ENCODE measurements around the gene RPS4Y2. TPM values are rescaled to one million over a fixed set of nuclear protein-coding genes. Genes with fewer than 3 reads are reported as not detected.

Gene RPS4Y2
- total RNA-seq, result not detected

DNA sequence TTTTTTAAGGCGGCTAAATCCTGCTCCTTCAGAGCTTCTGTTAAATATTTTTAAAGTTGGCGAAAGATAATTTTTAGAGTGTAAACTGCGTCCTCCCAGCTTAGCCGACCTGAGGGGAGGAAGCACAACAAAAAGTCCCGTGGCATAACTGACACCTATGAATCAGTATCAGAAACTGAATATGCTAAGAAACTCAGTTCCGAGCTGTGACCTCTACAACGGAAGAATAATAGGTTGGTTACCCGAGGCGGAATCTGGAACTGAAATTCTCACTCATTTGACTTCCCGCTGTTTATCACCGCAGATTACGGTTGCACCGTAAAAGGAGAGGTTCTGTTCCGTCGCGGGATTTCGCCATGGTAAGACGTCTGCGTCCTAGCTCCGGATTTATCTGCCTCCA, at the start of gene RPS4Y2:
TSS of gene RPS4Y2 (plus strand) at position 301 of the 400 bp plus-strand sequence. CDS start at position 357, 56 bp downstream.
- DNase-seq, result no peak

DNA sequence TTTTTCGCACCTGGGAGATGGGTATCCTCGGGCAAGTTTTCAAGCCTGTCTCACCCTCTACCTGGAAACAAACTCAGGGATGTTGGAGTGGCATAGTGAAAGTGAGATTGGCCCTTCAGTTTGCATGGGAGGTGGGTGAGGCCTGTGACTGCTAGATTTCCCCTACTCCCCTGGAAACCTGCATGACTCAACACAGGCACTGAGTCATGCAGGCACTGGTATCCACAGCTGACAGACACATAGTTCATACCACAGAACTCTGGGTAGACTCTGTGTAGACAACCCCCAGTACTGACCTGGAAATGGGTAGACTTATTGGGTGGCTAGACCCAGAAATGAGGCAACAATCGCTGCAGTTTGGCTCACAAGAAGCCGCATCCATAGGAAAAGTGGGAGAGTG, 41.5 kb upstream of the RPS4Y2 start:
- DNase-seq, result no peak

- no peak for DNase-seq
Measured at GRCh38 chrY:20726184-20726907, 29.6 kb upstream of the RPS4Y2 start.

DNA sequence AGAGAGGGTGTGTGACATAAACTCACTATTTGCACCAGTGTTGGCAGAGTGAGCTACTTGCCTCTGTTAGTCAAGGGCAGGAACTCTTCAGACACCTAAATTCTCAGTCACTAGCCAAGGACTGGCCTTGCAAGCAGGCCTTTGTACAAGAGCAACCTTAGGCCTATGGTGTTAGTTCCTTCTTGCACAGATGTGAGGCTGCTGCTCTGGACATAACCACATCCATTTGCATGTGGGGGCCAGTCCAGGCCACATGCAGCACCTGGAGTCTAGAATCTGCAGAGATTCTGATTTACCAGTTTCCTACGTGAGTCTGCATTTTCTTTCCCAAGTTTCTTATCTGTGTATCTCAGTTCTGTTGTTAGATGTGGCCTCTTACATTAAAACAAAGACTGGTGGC, 20.7 kb upstream of the RPS4Y2 start:
- DNase-seq, result no peak

DNA sequence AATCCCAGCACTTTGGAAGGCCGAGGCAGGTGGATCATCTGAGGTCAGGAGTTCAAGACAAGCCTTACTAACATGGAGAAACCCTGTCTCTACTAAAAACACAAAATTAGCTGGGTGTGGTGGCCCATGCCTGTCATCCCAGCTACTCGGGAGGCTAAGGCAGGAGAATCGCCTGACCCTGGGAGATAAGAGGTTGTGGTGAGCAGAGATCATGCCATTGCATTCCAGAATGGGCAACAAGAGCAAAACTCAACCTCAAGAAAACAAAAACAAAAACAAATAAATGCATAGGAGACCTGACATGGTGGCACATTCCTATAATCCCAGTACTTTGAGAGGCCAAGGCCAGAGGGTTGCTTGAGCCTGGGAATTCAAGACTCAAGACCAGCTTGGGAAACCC, 16.1 kb upstream of the RPS4Y2 start:
- no peak for DNase-seq

- no peak for DNase-seq
Measured at GRCh38 chrY:20740609-20741008, 15.3 kb upstream of the RPS4Y2 start.

GRCh38 chrY:20745060-20745459, 10.8 kb upstream of the RPS4Y2 start:
- no peak for DNase-seq

DNA sequence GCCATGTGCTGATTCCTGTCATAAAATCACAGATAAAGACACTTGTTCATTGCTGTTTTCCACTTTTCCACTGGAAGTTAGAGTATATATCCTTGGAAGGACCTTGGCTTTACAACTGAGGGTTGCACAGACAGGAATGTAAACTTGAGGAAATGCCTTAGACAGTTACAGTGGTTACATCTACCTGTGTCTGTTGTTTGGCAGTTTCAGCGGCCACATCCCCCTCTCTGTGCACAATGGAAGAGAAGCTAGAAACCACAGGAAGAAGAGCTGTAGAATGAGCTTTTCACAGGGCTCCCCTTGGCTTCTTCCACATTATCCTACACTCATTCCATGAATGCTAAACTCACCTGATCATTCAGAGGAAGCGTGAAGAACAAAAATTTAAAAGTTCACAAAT, 9.0 kb upstream of the RPS4Y2 start:
- DNase-seq, result no peak

DNA sequence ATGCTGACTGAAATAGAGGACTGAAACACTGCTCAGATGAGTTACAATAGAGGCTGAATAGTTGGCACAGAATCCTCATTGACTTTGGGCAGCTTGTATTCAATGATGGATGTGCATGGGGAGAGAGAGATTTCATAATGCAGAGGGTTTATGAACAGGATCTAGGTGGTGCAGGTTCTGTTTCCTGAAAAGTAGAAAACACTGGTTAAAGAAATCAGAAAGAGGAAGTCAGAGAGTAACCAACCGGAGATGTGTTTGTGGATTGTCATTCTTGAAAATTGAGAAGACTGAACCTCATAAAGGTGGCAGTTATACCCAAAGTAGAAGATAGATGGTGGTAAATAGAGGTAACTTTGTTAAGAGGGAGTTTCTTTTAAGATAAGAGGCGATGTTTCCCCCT, 8.0 kb downstream of the RPS4Y2 start:
- DNase-seq, result no peak

DNA sequence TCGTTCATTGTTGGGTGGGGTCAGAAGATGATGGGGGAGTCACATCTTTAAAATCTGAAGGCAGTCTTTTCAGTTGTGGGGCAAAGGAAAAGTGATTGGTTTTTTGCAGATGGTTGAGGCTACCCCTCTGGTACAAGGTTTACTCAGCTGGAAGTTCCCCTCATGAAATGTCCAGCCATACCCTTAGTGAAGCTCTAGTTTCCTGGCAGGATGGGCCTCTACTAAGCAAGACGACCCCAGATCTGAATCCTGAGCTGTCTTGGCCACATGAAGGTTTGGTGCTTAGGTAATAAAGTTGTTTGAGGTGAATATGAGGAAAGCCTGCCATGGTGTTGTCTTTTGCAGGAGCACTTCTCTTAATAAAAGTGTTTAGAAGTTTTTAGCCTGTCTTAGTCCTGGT, 9.2 kb downstream of the RPS4Y2 start:
- no peak for DNase-seq

GRCh38 chrY:20770755-20771154, 14.8 kb downstream of the RPS4Y2 start:
- DNase-seq, result no peak

GRCh38 chrY:20776104-20776503, 20.2 kb downstream of the RPS4Y2 start:
- no peak for DNase-seq

DNA sequence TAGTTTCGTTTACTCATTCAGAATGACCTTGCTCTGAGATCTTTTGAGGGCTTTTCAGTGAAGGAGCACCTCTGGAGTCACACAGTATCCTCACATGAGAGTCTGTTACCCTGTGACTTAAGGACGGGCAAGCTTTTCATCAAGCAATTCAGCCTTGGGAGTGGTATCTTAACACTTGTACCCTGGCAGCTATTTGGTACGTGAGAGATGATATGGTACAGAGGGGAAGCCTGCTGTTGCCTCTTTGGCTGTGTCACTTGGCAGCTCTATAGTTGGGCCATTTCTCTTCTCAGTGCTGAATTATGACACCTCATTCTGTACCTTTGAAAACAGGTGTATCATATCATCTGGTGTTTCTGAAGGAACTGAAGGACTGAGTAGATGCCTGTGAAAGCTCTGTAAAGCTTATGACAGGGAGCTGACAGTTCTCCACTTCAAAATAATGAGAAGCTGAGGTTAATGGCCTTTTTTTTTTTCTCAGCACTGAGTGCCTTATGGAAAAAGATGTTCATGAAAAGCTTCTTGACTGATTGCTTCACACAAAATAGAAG, 24.3 kb downstream of the RPS4Y2 start:
- no peak for DNase-seq

GRCh38 chrY:20780776-20781175, 24.9 kb downstream of the RPS4Y2 start:
- DNase-seq, result no peak

- DNase-seq, result no peak
Measured at GRCh38 chrY:20781408-20781807, 25.5 kb downstream of the RPS4Y2 start.

DNA sequence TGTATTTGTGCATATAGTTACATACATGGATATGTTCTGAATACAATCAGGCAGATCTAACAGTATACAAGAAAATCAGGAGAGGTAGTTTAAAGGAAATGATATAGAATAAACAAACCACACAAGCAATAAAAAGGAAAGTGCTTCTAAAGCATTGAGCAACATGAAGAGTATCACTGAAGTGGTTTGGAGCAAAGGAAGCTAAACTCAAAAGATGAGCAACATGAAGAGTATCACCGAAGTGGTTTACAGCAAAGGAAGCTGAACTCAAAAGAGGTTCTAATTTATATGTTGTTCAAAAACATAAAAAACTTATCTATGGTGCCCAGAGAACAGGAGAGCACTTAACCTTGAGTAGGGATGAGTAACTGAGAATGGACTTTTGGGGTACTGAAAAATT, 29.1 kb downstream of the RPS4Y2 start:
- no peak for DNase-seq

DNA sequence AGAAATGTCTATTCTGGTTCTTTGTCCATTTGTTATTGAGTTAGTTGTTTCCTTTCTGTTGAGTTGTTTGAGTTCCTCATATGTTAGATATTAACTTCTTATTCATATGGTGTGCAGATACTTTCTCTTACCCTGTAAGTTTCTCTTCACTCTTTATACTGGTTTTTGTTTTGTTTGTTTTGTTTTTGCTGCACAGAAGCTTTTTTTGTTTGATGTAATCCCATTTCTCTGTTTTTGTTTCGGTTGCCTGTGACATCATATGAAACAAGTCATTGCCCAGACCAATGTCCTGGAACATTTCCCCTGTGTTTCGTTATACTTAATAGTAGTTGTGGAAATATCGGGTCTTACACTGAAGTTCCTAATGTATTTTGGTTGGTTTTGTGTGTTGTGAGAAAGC, 31.2 kb downstream of the RPS4Y2 start:
- no peak for DNase-seq

GRCh38 chrY:20798351-20799049, 42.6 kb downstream of the RPS4Y2 start:
- DNase-seq, result no peak

GRCh38 chrY:20802659-20803058, 46.8 kb downstream of the RPS4Y2 start:
- DNase-seq, result no peak

GRCh38 chrY:20806243-20806642, 50.3 kb downstream of the RPS4Y2 start:
- no peak for DNase-seq

- DNase-seq, result no peak
Measured at GRCh38 chrY:20813459-20813858, 57.6 kb downstream of the RPS4Y2 start.

- no peak for DNase-seq
Measured at GRCh38 chrY:20814794-20815193, 58.9 kb downstream of the RPS4Y2 start.

- no peak for DNase-seq
Measured at GRCh38 chrY:20817067-20817466, 61.2 kb downstream of the RPS4Y2 start.

Measured in skin of body (tissue), 2 donors.